Measurements from ENCODE around the gene SATB1.

- TF ChIP-seq CTCF (conservative IDR thresholded peaks at IDR 0.05; ENCODE audit: low read depth in 2 of 2) (no peak), EZH2phosphoT487 (IDR thresholded peaks at IDR 0.05; ENCODE audit: unreplicated experiment) (no peak)
These were observed 80.7 kb downstream of the SATB1 start for GRCh38 chr3:18344306-18345014.
